ENCODE results near the gene ZDHHC20. TPM values are rescaled to one million over a fixed set of nuclear protein-coding genes. Genes with fewer than 3 reads are reported as not detected.

The ZDHHC20 gene
- 21.0 TPM for total RNA-seq (ENCODE audit: unreplicated experiment)
- long read RNA-seq, partial matches to known transcripts, result 0 of 1 reads
- long read RNA-seq, other reads (novel, unspliced or antisense), result 1 of 1 reads

DNA sequence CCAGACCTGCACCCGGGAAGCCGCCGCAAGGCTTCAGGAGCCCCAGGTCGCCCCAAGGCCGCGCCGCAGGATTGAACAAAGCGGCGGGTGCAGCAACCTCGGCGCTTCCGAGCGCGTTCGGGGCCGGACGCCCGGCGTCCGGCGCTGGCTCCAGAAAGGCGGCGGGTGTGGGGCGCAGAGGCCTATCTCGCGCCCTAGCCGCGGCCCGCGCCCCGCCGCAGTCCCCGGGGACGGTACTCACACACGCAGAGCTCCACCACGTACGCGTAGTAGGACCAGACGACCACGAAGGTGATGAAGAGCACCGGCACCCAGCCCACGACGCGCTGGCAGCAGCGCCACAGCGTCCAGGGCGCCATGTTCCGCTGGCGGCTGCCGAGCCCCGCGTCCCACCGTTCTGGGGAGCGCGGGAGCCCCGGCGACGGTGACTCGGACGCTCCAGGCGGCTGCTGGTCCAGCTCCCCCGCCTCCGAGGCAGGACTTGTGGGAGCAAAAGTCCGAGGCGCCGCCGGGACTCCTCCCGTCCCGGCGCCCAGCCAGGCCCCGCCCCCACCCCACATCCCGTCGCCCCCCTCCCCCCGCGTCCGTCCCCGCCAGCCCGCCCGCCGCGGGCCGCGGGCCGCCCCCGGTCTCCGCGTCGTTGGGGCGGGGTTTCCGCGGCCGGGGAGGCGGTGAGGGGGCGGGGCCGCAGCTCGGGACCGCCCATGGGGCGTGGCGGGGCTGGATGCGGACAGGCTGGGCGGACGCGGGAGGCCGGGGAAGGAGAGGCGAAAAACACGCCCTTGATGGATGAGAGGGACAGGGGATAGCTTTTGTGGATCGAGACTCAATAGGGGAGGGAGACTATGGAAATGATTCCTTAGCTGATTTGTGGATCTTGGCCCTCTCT lies at the start of gene ZDHHC20:
Gene ZDHHC20 (minus strand): TSS at position 491 of the 889 bp plus-strand sequence. CDS start 132 bp downstream, at position 359.
- DNase-seq, result peak; percentile 94
- Mint-ChIP-seq H3K4me3 (ENCODE audit: unreplicated experiment) (peak within 1 kb of the TSS; percentile 94), H3K36me3 (ENCODE audit: unreplicated experiment) (peaks cover 4% of the 10 kb centered on the region), H3K9me3 (ENCODE audit: unreplicated experiment) (peaks cover 11% of the 10 kb centered on the region), H3K27ac (ENCODE audit: unreplicated experiment) (peak within 1 kb of the TSS; percentile 86), H3K4me1 (ENCODE audit: low read depth, unreplicated experiment) (peaks cover 7% of the 10 kb centered on the region), H3K27me3 (ENCODE audit: unreplicated experiment) (peaks cover 5% of the 10 kb centered on the region)
- TF ChIP-seq CTCF (IDR thresholded peaks at IDR 0.05; ENCODE audit: partially characterized antibody, unreplicated experiment), result no peak

DNA sequence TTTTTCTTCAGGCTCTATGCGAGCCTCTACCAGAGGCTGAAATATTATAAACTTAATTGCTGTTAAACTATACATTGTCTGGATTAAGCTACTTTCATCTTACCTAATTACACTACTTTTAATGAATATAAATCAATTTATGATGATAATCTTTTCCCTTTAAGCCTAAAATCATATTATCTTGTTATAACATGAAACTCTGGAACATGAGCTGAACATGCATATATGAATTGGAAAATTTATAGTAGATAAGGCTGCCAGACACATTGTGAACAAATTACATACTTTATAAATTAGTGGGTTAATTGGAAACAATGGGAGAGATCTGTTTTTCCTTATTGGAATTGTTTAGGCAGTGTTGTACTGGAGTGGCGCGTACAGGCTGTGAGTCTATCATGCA lies 45.3 kb upstream of the ZDHHC20 start:
- H3K4me3 Mint-ChIP-seq (ENCODE audit: unreplicated experiment), result no peak overlapping the region
- no peaks in the 10 kb centered on the region for H3K4me1 Mint-ChIP-seq (ENCODE audit: low read depth, unreplicated experiment)
- no peaks in the 10 kb centered on the region for H3K36me3 Mint-ChIP-seq (ENCODE audit: unreplicated experiment)
- DNase-seq, result no peak
- peaks cover 2% of the 10 kb centered on the region for H3K27me3 Mint-ChIP-seq (ENCODE audit: unreplicated experiment)
- H3K9me3 Mint-ChIP-seq (ENCODE audit: unreplicated experiment), result peaks cover 3% of the 10 kb centered on the region
- H3K27ac Mint-ChIP-seq (ENCODE audit: unreplicated experiment), result no peak overlapping the region
- TF ChIP-seq CTCF (IDR thresholded peaks at IDR 0.05; ENCODE audit: partially characterized antibody, unreplicated experiment), result no peak

DNA sequence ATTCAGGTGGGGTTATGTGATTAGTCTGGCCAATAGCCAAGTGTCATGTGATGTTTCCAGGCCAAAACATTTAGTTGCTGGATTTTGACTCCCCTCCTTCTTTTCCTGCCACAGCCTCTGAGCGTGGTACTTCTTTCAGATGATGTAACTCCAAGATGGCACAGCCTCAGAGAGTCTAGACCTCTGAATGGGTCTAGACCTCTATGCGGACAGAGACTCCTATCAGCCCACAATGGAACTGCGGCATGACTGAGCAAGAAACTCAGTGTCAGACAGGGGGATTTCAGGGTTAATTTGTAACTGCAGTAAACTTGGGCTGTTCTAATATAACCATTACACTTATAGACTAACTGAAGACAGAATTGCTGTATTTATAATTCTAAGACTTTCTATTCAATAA lies 42.6 kb upstream of the ZDHHC20 start:
- H3K9me3 Mint-ChIP-seq (ENCODE audit: unreplicated experiment), result peaks cover 2% of the 10 kb centered on the region
- no peaks in the 10 kb centered on the region for H3K27me3 Mint-ChIP-seq (ENCODE audit: unreplicated experiment)
- H3K4me1 Mint-ChIP-seq (ENCODE audit: low read depth, unreplicated experiment), result no peaks in the 10 kb centered on the region
- no peaks in the 10 kb centered on the region for H3K36me3 Mint-ChIP-seq (ENCODE audit: unreplicated experiment)
- DNase-seq, result no peak
- no peak overlapping the region for H3K27ac Mint-ChIP-seq (ENCODE audit: unreplicated experiment)
- TF ChIP-seq CTCF (IDR thresholded peaks at IDR 0.05; ENCODE audit: partially characterized antibody, unreplicated experiment), result peak; percentile 14
- H3K4me3 Mint-ChIP-seq (ENCODE audit: unreplicated experiment), result no peak overlapping the region

- Mint-ChIP-seq H3K4me1 (ENCODE audit: low read depth, unreplicated experiment) (no peaks in the 10 kb centered on the region), H3K36me3 (ENCODE audit: unreplicated experiment) (peaks cover 20% of the 10 kb centered on the region), H3K27ac (ENCODE audit: unreplicated experiment) (no peak overlapping the region), H3K27me3 (ENCODE audit: unreplicated experiment) (no peaks in the 10 kb centered on the region), H3K9me3 (ENCODE audit: unreplicated experiment) (peaks cover 5% of the 10 kb centered on the region), H3K4me3 (ENCODE audit: unreplicated experiment) (no peak overlapping the region)
- no peak for TF ChIP-seq CTCF (IDR thresholded peaks at IDR 0.05; ENCODE audit: partially characterized antibody, unreplicated experiment)
- DNase-seq, result no peak
These were observed 27.2 kb upstream of the ZDHHC20 start for GRCh38 chr13:21486322-21486721.

DNA sequence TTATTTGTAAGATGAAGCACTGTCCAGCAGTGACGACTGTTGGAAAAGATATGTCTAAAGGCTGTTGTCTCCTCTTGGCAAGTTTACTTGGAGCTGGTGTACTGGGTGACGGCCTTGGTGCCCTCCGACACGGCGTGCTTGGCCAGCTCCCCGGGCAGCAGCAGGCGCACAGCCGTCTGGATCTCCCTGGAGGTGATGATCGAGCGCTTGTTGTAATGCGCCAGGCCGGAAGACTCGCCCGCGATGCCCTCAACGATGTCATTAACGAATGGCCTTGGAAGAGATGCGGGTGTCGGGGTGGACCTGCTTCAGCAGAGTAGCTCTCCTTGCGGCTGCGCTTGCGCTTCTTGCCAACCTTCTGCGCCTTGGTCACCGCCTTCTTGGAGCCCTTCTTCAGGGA lies 24.6 kb upstream of the ZDHHC20 start:
- no peak for TF ChIP-seq CTCF (IDR thresholded peaks at IDR 0.05; ENCODE audit: partially characterized antibody, unreplicated experiment)
- Mint-ChIP-seq H3K27me3 (ENCODE audit: unreplicated experiment) (peaks cover under 1% of the 10 kb centered on the region), H3K9me3 (ENCODE audit: unreplicated experiment) (peaks cover 5% of the 10 kb centered on the region), H3K27ac (ENCODE audit: unreplicated experiment) (no peak overlapping the region), H3K36me3 (ENCODE audit: unreplicated experiment) (peaks cover 10% of the 10 kb centered on the region), H3K4me1 (ENCODE audit: low read depth, unreplicated experiment) (no peaks in the 10 kb centered on the region), H3K4me3 (ENCODE audit: unreplicated experiment) (no peak overlapping the region)
- no peak for DNase-seq

Measured in glutamatergic neuron (in vitro differentiated cells).